Dedifferentiated amniotic fluid mesenchymal stem cell (primary cell): ENCODE results near the gene SPON1.
"Not testable (repeated sequence)": the region's sequence is repeated elsewhere in the genome, so short reads cannot be mapped to it uniquely, and the experiment has no call there.

Source experiments
- DNase-seq: peaks from one replicate; pipeline ENCODE4 v3.0.0-alpha.2; 2016; ENCODE audit errors: extremely low spot score

The SPON1 gene

DNA sequence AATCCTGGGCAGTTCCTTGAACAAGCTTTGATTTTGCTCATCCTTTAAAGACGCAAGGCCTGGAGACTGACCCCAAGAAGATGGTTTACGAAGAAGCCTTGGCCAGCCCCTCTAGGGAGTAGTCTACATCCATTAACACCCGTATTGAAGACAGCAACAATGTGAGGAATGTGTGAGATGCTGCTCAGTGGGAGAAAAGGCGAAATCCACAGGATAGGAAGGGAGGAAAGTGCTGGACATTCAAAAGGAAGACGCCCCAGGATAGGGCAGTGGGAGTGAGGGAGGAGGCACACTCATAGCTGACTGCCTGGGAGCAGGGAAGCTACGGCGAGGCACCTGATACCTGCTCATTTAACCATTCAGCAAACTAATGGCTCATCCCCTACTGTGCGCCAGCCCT is 282.4 kb downstream of the SPON1 start:
- DNase-seq = no peak

DNA sequence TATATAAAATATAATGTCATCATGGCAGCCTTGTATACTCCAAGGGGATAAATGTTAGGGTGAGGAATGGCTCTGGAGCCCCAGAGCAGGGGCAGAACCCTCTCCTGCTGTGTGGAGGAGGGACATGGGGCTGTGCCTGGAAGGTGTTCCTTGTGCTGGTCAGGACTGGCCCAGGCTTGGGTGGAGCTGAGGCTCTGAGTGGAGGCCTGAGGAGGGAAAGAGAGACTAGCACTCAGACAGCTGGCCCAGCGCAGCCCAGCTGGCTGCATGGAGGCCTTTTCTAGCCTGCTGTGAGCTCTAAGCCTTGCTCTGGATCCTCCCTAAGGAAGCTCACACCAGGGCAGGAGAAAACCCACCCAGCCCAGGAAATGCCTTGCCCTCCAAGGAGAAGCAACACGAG is 282.9 kb downstream of the SPON1 start:
- no peak for DNase-seq

- no peak for DNase-seq
These were observed 286.1 kb downstream of the SPON1 start for GRCh38 chr11:14248580-14248981.

GRCh38 chr11:14249121-14249963 is 286.8 kb downstream of the SPON1 start:
- peak; percentile 56 for DNase-seq

DNA sequence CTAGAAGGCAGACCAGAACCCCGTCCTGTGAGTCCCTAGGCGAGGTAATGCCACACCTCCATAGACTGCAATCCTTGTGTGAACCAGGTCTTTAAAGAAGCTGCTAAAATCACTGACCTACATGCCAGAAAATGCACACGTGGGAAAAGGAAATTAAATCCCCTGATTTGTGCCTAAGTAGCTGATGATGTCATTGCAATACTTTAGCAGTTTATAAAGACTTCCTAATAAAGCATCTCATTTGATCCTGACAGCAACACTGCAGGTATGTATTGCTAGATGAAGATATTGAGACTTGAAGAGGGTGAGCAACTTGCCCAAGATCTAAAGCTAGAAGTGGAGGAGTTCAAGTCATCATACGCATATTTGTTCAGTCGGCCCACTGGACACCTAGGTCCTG is 289.2 kb downstream of the SPON1 start:
- DNase-seq = no peak

DNA sequence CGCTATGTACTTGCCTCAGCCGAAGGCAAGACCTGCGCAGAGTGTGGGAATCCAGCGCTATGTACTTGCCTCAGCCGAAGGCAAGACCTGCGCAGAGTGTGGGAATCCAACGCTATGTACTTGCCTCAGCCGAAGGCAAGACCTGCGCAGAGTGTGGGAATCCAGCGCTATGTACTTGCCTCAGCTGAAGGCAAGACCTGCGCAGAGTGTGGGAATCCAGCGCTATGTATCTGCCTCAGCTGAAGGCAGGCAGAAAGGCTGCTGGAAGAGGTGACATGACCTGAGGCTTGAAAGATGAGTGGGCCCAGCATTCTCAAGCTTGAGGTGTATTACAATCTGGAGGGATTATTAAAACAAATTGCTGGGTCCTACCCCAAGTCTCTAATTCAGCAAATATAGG is 290.0 kb downstream of the SPON1 start:
- not testable (repeated sequence) for DNase-seq

DNA sequence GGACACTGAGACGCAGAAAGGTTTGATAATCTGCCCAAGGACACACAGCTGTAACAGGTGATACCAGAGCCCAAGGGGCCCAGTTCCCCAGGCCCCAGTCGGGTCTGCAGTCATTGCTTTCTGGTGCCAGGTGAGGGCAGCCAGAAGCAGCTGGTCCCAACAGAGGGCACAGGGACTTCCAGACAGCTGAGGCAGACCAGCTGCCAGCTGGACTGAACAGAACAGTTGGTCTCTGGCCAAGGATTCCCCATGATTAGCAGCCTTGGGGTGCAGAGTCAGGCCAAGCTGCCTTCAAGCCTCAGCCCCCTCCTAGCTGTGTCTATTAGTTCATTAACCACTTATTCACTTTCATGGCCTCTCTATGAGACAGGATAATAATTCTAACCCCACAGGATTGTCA is 290.9 kb downstream of the SPON1 start:
- no peak for DNase-seq

DNA sequence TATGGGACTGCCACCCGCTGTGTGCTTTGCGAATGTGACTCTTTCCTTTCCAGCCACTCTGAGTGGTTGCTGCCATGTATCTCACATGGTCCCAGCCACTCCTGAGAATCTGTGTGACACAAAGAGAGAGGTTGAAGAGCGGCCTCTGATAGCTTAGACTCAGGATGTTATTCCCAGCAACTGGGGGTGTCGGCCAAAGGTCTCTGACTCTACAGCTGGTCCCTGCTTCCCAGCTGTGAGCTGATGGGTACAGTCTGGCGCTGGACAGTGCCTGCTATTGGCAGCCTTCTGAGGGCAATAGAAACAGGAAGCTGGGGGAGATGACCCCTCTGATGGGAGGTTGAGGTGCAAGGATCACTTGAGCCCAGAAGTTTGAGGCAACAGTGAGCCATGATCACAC is 291.3 kb downstream of the SPON1 start:
- DNase-seq = no peak

- no peak for DNase-seq
These were observed 292.2 kb downstream of the SPON1 start for GRCh38 chr11:14254533-14255237.

DNA sequence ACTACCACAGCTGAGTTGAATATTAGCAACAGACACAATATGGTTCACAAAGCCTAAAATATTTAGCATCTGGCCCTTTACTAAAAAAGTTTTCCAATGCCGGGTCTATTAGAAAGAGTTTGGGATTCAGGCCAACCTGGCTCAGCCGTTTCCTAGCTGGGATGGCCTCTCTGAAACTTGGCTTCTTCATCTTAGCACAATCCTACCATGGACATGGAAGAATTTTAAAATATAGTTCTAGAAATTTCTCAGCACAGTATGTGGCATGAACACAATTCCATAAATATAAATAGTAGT is 292.7 kb downstream of the SPON1 start:
- no peak for DNase-seq

DNA sequence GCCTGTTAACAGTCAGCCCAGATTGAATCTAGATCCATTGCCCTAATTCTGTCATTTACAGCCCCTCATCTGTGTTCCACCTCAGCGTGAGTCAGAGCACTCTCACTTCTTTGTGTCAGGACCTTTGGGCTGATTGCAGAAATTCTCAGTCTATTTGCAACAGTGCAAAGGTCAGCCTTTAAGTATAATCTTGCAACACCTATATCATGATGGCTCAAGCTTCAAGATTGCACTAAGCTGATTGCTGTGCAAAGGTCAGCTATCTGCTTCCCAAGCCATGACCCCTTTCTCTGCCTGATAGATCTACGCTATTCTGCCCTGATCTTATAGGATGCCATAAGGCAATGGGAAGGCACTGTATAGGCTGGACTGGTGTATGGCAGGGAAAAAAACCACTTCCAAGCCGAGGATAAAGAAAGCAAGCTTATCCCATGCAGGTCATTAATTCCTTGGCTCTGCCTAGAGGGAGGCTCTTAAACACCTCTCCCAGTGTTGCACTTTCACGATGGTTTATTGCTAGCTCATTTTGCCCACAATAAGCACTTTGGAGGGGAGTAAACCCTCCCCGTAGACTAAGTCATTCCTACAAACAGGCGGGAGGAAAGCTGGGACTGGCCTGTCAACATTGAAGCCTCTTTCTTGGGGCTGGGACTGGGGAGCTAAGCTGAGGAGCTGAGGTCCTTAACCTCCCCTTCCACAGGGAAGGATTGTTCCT is 295.9 kb downstream of the SPON1 start:
- no peak for DNase-seq

- DNase-seq = no peak
These were observed 296.8 kb downstream of the SPON1 start for GRCh38 chr11:14259186-14259784.

DNA sequence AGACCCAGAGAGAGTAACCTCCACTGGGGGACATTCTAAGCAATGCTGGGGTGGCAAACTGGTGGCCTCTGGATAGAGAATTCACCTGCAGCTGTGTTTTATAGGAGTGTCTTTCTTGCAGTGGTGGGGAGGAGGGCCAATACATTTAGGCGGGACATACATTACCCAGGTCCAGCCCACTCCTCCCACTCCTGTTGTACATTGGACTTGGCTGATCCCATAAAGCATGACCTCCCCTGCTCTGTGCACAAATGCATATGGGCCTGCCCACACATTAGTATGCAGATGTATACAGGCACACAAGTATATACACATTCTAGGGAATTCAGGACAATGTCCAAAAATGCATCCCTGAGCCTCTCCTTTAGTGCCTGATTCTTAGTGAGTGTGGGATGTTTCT is 297.4 kb downstream of the SPON1 start:
- DNase-seq = no peak

DNA sequence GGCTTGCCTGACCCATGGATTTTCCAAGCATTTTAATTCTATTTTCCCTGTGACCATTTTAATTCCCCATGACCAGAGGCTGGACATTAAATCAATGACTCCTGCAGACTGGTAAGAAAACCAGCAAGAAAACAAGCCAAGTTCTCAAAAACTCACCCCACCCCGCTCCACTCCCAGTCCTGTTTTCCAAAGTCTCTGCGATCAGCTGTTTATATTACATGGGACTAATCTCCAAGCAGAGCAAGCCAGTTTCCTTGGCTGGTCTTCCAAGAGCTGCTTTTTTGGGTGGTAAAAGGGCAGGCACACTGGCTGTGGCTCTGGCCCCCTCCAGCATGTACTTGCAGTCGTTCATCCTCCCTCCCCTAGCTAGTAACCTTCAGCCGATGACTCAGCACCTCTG is 298.5 kb downstream of the SPON1 start:
- DNase-seq = no peak

DNA sequence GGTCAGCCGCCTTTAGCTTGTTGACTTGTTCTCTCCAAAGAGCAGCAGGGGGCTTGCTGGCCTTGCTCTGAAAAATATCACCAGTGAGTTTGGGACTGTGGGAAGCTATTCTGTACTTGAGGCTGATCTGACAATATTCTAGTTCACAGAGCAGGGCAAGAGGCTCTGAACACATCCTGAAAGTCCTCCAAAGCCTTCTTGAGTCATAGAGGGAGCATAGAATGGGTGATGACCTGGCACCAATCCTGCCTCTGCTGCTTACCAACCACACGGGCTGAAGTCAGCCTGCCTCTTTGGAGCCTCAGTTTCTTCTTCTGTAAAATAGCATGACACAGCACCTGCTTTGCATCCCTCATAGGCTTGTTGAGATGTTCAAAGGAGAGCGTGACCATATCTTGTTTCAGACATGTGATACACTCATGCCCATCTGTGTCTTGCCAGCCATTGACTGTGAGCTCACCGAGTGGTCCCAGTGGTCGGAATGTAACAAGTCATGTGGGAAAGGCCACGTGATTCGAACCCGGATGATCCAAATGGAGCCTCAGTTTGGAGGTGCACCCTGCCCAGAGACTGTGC is 299.8 kb downstream of the SPON1 start:
- DNase-seq = no peak

GRCh38 chr11:14264966-14265365 is 302.4 kb downstream of the SPON1 start:
- no peak for DNase-seq

- DNase-seq = no peak
These were observed 304.1 kb downstream of the SPON1 start for GRCh38 chr11:14266622-14267021.

DNA sequence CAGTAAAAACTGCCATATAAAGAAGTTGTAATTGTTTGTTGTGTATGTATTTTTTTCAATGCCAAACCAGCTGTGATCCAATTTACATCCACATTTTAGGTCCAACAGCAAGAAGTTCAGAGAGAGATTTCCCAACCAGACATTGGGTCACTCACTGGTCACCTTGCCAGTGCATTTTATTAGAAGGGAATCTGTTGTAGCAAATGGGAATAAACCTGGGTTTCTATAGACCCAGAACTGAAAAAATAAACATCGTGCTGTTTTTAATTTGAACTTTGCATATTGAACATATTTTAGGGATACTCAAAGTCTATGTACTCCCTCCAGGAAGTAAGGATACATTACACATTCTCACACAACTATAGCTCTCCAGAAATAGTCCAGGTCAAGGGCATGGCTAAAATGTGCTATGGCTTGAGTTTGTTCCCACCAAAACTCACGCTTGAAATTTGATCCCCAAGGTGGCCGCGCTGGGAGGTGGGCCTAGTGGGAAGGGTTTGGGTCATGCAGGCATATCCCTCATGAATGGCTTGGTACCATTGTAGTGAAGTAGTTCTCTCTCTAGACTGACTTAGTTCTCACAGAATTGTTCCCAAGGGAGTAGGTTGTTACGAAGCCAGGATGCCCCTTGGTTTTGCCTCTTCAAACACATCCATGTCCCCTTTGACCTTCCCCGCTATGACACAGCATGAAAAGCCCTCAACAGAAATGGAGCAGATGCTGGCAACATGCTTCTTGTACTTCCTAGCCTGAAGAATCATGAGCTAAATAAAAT is 305.5 kb downstream of the SPON1 start:
- DNase-seq = no peak

DNA sequence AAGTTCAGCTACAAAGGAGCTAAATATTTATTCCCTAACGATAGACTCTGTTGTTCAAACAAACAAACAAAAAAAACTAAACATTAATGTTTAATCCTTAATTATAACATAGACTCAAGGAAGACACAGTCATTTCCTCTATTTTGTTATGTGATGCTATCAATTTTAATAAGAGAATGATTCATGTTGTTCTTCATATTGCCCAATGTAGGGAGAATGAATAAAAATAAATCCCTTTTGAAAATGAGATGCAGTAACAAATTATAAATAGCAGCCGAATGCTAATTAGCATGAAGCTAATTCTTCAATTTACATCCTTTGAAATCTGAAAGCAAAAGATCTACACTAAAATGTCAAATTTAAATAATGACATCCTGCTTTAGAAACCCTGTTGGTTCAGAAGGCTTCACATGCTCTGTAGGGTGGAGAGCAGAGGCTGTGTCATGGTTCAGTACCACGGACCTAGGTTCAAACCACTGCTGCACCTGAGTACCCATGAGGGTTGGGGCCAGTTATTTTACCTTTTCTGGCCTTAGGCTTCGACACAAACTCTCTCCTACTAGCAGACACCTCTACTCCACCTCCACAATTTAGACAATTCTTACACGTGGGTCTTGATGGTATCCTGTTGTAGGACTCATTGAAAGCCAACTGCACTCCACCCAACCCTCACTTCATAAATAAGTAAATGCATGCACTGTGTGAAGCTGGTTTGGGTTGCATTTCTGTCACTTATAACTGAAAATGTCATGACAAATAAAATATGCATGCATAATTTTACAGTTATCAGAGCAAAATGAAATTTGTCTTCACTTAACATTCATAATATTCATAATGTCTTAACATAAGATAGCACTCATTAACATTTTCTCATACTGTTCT is 307.4 kb downstream of the SPON1 start:
- no peak for DNase-seq
